Adrenal gland (tissue), 12 donors: ENCODE data around the gene UNC79. TPM values are rescaled to one million over a fixed set of nuclear protein-coding genes. Genes with fewer than 3 reads are reported as not detected.

Experiments used
- DNase-seq, 7 donors: peaks; one replicate each; pipeline ENCODE4 v3.0.0-alpha.2; 2019 to 2020
- H3K27ac ChIP-seq, 5 donors: fragments of 200-600 bp; sonication (generic) in 4 of 5; 1 replicate in 3 of 5; 2 replicates in 2 of 5; pipeline versions ENCODE4 v1.5.1 to v1.8.0; 2016 to 2020; ENCODE audit warnings: mild to moderate bottlenecking in 1 of 5
- H3K27me3 ChIP-seq: fragments of 200-600 bp; 2 replicates; pipeline ENCODE4 v1.8.0; 2021
- H3K36me3 ChIP-seq, 2 donors: fragments of 200-600 bp; replicated peaks in 1 of 2; 1 replicate in 1 of 2; 2 replicates in 1 of 2; pipeline versions ENCODE4 v1.5.1 to v1.8.0; 2018 to 2022
- H3K4me1 ChIP-seq, 2 donors: fragments of 200-600 bp; replicated peaks in 1 of 2; 1 replicate in 1 of 2; 2 replicates in 1 of 2; pipeline versions ENCODE4 v1.5.1 to v1.8.0; 2018 to 2021
- H3K4me3 ChIP-seq, 4 donors: fragments of 200-600 bp; sonication (generic) in 3 of 4; one replicate each; pipeline ENCODE4 v1.5.1; 2016 to 2018
- H3K9me3 ChIP-seq, 3 donors: fragments of 200-600 bp; sonication (generic) in 1 of 3; replicated peaks in 1 of 3; 1 replicate in 2 of 3; 2 replicates in 1 of 3; pipeline versions ENCODE4 v1.5.1 to v1.8.0; 2016 to 2021
- POLR2A ChIP-seq, 2 donors: fragments of 450-650 bp; IDR thresholded peaks; one replicate each; pipeline ENCODE4 v1.6.1; 2017; ENCODE audit warnings: antibody characterized with exemption in 2 of 2, mild to moderate bottlenecking in 2 of 2, moderate library complexity in 1 of 2
- WGBS, 4 donors: extraction: QIAGEN DNeasy Blood & Tissue Kit in 2 of 4; methylation state at CpG; one replicate each; pipeline versions ENCODE4 v1.1.5 to v1.1.7; 2013 to 2017; 5-methylcytosine and 5-hydroxymethylcytosine counted together
- intact Hi-C, 2 donors: fragments of 100-400 bp; cut with DNase I; formaldehyde crosslinking; loops; one replicate each; pipeline versions ENCODE4 v1.14.1 to v1.15.0; 2022 to 2023
- polyA plus RNA-seq, 3 donors: library from polyadenylated mRNA; stranded (reverse); fragments of 200-250 nt in 2 of 3; fragments of 350-450 nt in 1 of 3; fragmentation: Illumina TruSeq in 1 of 3; extraction: RNeasy Lipid Tissue Mini Kit (QIAGEN cat#74804) in 1 of 3; gene quantifications; one replicate each; pipeline ENCODE4 v1.2.3, GENCODE V29; 2013 to 2014
- total RNA-seq, 9 donors: library from RNA; depleted of rRNA in 4 of 9; stranded (reverse); fragments of >200 nt in 4 of 9; fragments of 120-200 nt in 1 of 9; fragmentation: NEBNext Ultra II Directional in 1 of 9; extraction: Animal tissue kit (Norgen Biotek cat#: 25700) in 1 of 9; gene quantifications; one replicate each; pipeline versions ENCODE4 v1.1.0 to v1.2.4, GENCODE V29; 2013 to 2023
- TF ChIP-seq, protein P1 (sequence below), 6 experiments: fragments of 450-650 bp in 4 of 6; fragments of 200-600 bp in 2 of 6; sonication (generic) in 1 of 6; IDR thresholded peaks; 1 replicate in 5 of 6; 2 replicates in 1 of 6; pipeline versions ENCODE4 v1.5.1 to v1.8.0; 2016 to 2021; ENCODE audit warnings: antibody characterized with exemption in 6 of 6, mild to moderate bottlenecking in 2 of 6, moderate library complexity in 1 of 6
- donor health status: healthy with polysubstance abuse.
- donor health status: Bipolar disorder and iron deficiency.
- donor health status: DM: yes; HTN: yes; CAD: no.
- donor health status: DM: no; HTN: no; CAD: no.
- donor health status: DM: no; HTN: no; CAD: no.
- donor health status: DM: yes; HTN: yes; CAD: no.

UNC79 gene
- total and polyA plus RNA-seq, 12 donors: 0.09 to 4.3 (median 1.1) TPM

DNA sequence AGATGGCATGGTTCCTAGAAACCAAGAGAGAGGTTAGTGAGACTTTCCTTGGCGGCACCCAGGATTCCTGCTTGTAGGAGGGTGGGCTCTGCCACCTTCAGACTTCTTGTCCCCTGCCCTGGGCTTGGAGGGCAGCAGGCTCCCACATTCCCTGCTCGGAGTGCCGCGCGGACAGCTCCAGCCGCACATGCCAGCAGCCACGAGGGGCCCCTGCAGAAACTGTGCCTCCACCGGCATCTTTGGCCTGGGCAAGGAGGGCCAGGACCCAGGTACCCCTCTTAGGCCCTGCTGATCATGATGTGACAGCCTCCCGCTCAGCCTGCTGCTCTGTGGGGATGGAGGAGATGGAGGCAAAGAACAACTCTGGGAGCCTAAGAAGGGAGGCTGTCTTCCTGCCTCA, 295.3 kb downstream of the UNC79 start:
- Histone ChIP-seq H3K27ac (no peak overlapping the region), H3K9me3 (no peaks in the 10 kb centered on the region), H3K4me1 (no peaks in the 10 kb centered on the region), H3K27me3 (no peaks in the 10 kb centered on the region), H3K4me3 (no peak overlapping the region), H3K36me3 (no peaks in the 10 kb centered on the region)
- WGBS, 4 donors: 86 to 94% (median 92%) methylated on average over 2 to 9 of the region's 9 CpGs
- intact Hi-C loops: no loop called here
- TF ChIP-seq, protein P1, sequence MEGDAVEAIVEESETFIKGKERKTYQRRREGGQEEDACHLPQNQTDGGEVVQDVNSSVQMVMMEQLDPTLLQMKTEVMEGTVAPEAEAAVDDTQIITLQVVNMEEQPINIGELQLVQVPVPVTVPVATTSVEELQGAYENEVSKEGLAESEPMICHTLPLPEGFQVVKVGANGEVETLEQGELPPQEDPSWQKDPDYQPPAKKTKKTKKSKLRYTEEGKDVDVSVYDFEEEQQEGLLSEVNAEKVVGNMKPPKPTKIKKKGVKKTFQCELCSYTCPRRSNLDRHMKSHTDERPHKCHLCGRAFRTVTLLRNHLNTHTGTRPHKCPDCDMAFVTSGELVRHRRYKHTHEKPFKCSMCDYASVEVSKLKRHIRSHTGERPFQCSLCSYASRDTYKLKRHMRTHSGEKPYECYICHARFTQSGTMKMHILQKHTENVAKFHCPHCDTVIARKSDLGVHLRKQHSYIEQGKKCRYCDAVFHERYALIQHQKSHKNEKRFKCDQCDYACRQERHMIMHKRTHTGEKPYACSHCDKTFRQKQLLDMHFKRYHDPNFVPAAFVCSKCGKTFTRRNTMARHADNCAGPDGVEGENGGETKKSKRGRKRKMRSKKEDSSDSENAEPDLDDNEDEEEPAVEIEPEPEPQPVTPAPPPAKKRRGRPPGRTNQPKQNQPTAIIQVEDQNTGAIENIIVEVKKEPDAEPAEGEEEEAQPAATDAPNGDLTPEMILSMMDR (IDR thresholded peaks at IDR 0.05): no peak
- TF ChIP-seq POLR2A (IDR thresholded peaks at IDR 0.05): no peak
- DNase-seq: no peak

DNA sequence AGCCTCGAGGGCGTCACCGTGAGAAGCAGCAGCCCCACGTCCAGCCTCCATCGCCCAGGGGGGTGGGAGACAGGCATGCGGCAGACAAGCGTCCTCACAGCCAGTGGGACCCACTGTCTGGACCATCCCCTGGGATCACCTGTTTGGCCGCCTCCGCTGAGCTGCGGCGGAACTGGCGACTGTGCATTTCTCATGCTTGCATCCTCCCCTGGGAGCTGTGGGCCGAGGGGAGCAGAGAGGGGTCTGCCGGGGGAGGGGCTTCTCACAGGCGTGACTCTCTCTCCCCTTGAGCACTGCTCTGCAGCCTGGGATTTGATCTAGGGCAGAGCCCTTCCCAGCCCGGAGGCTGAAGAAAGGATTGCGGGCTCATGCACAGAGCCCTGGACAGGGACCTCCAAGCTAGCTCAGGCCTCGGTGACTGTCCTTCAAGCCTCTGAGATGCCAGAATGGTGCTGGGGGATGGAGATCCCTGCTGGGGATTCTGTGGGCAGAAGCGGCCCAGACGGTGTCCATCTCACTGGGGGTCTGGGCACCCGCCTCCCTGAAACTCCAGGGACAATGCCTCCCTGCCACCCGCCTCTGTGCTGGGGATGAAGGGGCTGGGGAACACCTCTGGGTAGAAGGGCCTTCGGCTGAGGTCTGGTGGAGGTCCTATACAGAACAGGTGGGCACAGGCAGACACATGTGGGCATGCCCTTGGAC, 296.5 kb downstream of the UNC79 start:
- Histone ChIP-seq H3K4me1 (no peaks in the 10 kb centered on the region), H3K36me3 (no peaks in the 10 kb centered on the region), H3K9me3 (no peaks in the 10 kb centered on the region), H3K27ac (no peak overlapping the region), H3K4me3 (no peak overlapping the region), H3K27me3 (no peaks in the 10 kb centered on the region)
- 75 to 82% (median 78%) methylated on average over 7 to 23 of the region's 23 CpGs for WGBS, 4 donors
- intact Hi-C loops: no loop called here
- no peak for DNase-seq
- TF ChIP-seq, protein P1 (IDR thresholded peaks at IDR 0.05): no peak
- no peak for TF ChIP-seq POLR2A (IDR thresholded peaks at IDR 0.05)

- no peak for DNase-seq
- H3K9me3 ChIP-seq: no peaks in the 10 kb centered on the region
- H3K27ac ChIP-seq: no peak overlapping the region
- no peak overlapping the region for H3K4me3 ChIP-seq
- H3K4me1 ChIP-seq: no peaks in the 10 kb centered on the region
- 88 to 92% (median 89%) methylated on average over 11 to 19 of the region's 19 CpGs for WGBS, 4 donors
- TF ChIP-seq, protein P1 (IDR thresholded peaks at IDR 0.05): no peak
- TF ChIP-seq POLR2A (IDR thresholded peaks at IDR 0.05): no peak
- no peaks in the 10 kb centered on the region for H3K27me3 ChIP-seq
- intact Hi-C loops: no loop called here
- H3K36me3 ChIP-seq: no peaks in the 10 kb centered on the region
Measured at GRCh38 chr14:93727917-93728650, 297.3 kb downstream of the UNC79 start.

GRCh38 chr14:93728651-93729016, 297.9 kb downstream of the UNC79 start:
- no peaks in the 10 kb centered on the region for H3K36me3 ChIP-seq
- no peaks in the 10 kb centered on the region for H3K27me3 ChIP-seq
- no peak overlapping the region for H3K27ac ChIP-seq
- TF ChIP-seq POLR2A (IDR thresholded peaks at IDR 0.05): no peak
- TF ChIP-seq, protein P1 (IDR thresholded peaks at IDR 0.05): no peak
- no peak overlapping the region for H3K4me3 ChIP-seq
- no peak for DNase-seq
- no peaks in the 10 kb centered on the region for H3K9me3 ChIP-seq
- WGBS, 4 donors: 83 to 89% (median 88%) methylated on average over 2 to 8 of the region's 8 CpGs
- intact Hi-C loops: no loop called here
- H3K4me1 ChIP-seq: no peaks in the 10 kb centered on the region
